ENCODE measurements around the gene DYRK3. TPM values are rescaled to one million over a fixed set of nuclear protein-coding genes. Genes with fewer than 3 reads are reported as not detected.

DYRK3 gene
- total RNA-seq, 1 donor from 2014 or later: 6.4 TPM

- intact Hi-C loops (cut with DNase I): no loop called here
- Histone ChIP-seq H3K4me1 (peaks cover 12% of the 10 kb centered on the region), H3K36me3 (no peaks in the 10 kb centered on the region), H3K4me3 (no peak overlapping the region), H3K27ac (no peak overlapping the region), H3K9me3 (no peaks in the 10 kb centered on the region), H3K27me3 (ENCODE audit: low read depth) (no peaks in the 10 kb centered on the region)
- DNase-seq: no peak
- no peak for ATAC-seq
- TF ChIP-seq CTCF (IDR thresholded peaks at IDR 0.05): no peak
Measured at GRCh38 chr1:206653715-206654459, 18.6 kb downstream of the DYRK3 start.

- intact Hi-C loops (cut with DNase I): no loop called here
- TF ChIP-seq CTCF (IDR thresholded peaks at IDR 0.05): no peak
- H3K4me1 ChIP-seq: peaks cover 15% of the 10 kb centered on the region
- ATAC-seq: no peak
- no peak overlapping the region for H3K27ac ChIP-seq
- H3K36me3 ChIP-seq: no peaks in the 10 kb centered on the region
- H3K4me3 ChIP-seq: no peak overlapping the region
- no peaks in the 10 kb centered on the region for H3K9me3 ChIP-seq
- no peak for DNase-seq
- H3K27me3 ChIP-seq (ENCODE audit: low read depth): no peaks in the 10 kb centered on the region
Measured at GRCh38 chr1:206654828-206655227, 19.5 kb downstream of the DYRK3 start.

- H3K4me3 ChIP-seq: no peak overlapping the region
- no peaks in the 10 kb centered on the region for H3K9me3 ChIP-seq
- H3K27ac ChIP-seq: no peak overlapping the region
- ATAC-seq (peak in 1 of 2 donors; percentile 39), DNase-seq (no peak)
- H3K27me3 ChIP-seq (ENCODE audit: low read depth): no peaks in the 10 kb centered on the region
- H3K4me1 ChIP-seq: peaks cover 15% of the 10 kb centered on the region
- H3K36me3 ChIP-seq: no peaks in the 10 kb centered on the region
- intact Hi-C loops (cut with DNase I): no loop called here
- TF ChIP-seq CTCF (IDR thresholded peaks at IDR 0.05): no peak
Measured at GRCh38 chr1:206655471-206655882, 20.1 kb downstream of the DYRK3 start.

GRCh38 chr1:206656936-206657335 is 21.6 kb downstream of the DYRK3 start:
- Histone ChIP-seq H3K9me3 (no peaks in the 10 kb centered on the region), H3K27me3 (ENCODE audit: low read depth) (no peaks in the 10 kb centered on the region), H3K4me1 (peaks cover 15% of the 10 kb centered on the region), H3K27ac (no peak overlapping the region), H3K36me3 (no peaks in the 10 kb centered on the region), H3K4me3 (no peak overlapping the region)
- ATAC-seq (no peak), DNase-seq (no peak)
- intact Hi-C loops (cut with DNase I): no loop called here
- no peak for TF ChIP-seq CTCF (IDR thresholded peaks at IDR 0.05)

- intact Hi-C loops (cut with DNase I): no loop called here
- no peak for TF ChIP-seq CTCF (IDR thresholded peaks at IDR 0.05)
Measured at GRCh38 chr1:206657751-206658150, 22.4 kb downstream of the DYRK3 start.

More at GRCh38 chr1:206657751-206658150, 22.4 kb downstream of the DYRK3 start:
- no peak for ATAC-seq
- Histone ChIP-seq H3K9me3 (no peaks in the 10 kb centered on the region), H3K27me3 (ENCODE audit: low read depth) (no peaks in the 10 kb centered on the region), H3K36me3 (no peaks in the 10 kb centered on the region), H3K4me1 (peaks cover 18% of the 10 kb centered on the region), H3K4me3 (no peak overlapping the region), H3K27ac (no peak overlapping the region)
- no peak for DNase-seq
